ENCODE results near the gene IL26.

IL26 gene

DNA sequence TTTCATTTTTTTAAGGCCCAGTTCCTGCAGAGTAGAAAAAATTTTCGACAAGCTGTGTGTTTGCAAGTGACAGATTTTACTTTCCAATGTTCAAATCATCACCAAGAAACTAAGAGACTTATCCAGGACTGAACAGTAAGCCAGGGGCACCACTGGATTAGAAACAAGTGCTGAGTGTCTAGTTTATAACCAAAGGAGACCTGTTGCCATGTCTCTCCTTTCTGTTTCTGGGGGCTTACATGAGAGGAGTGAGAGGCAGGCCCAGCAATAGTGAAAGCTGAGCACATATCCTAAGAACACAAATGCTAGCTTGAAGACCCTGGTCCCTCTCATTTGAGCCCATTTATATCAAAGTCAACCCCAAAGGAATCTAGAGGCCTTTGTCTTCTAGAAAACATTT is 69.0 kb downstream of the IL26 start:
- TF ChIP-seq, protein P1, sequence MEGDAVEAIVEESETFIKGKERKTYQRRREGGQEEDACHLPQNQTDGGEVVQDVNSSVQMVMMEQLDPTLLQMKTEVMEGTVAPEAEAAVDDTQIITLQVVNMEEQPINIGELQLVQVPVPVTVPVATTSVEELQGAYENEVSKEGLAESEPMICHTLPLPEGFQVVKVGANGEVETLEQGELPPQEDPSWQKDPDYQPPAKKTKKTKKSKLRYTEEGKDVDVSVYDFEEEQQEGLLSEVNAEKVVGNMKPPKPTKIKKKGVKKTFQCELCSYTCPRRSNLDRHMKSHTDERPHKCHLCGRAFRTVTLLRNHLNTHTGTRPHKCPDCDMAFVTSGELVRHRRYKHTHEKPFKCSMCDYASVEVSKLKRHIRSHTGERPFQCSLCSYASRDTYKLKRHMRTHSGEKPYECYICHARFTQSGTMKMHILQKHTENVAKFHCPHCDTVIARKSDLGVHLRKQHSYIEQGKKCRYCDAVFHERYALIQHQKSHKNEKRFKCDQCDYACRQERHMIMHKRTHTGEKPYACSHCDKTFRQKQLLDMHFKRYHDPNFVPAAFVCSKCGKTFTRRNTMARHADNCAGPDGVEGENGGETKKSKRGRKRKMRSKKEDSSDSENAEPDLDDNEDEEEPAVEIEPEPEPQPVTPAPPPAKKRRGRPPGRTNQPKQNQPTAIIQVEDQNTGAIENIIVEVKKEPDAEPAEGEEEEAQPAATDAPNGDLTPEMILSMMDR (IDR thresholded peaks at IDR 0.05; ENCODE audit: insufficient read depth, low read length) = no peak
- TF ChIP-seq, protein P2, sequence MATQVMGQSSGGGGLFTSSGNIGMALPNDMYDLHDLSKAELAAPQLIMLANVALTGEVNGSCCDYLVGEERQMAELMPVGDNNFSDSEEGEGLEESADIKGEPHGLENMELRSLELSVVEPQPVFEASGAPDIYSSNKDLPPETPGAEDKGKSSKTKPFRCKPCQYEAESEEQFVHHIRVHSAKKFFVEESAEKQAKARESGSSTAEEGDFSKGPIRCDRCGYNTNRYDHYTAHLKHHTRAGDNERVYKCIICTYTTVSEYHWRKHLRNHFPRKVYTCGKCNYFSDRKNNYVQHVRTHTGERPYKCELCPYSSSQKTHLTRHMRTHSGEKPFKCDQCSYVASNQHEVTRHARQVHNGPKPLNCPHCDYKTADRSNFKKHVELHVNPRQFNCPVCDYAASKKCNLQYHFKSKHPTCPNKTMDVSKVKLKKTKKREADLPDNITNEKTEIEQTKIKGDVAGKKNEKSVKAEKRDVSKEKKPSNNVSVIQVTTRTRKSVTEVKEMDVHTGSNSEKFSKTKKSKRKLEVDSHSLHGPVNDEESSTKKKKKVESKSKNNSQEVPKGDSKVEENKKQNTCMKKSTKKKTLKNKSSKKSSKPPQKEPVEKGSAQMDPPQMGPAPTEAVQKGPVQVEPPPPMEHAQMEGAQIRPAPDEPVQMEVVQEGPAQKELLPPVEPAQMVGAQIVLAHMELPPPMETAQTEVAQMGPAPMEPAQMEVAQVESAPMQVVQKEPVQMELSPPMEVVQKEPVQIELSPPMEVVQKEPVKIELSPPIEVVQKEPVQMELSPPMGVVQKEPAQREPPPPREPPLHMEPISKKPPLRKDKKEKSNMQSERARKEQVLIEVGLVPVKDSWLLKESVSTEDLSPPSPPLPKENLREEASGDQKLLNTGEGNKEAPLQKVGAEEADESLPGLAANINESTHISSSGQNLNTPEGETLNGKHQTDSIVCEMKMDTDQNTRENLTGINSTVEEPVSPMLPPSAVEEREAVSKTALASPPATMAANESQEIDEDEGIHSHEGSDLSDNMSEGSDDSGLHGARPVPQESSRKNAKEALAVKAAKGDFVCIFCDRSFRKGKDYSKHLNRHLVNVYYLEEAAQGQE (IDR thresholded peaks at IDR 0.05; ENCODE audit: insufficient replicate concordance, low read depth) = no peak
- TF ChIP-seq POLR2AphosphoS5 (IDR thresholded peaks at IDR 0.05; ENCODE audit: low read depth) (no peak), SPI1 (IDR thresholded peaks at IDR 0.05; ENCODE audit: borderline replicate concordance, low read depth) (no peak), GABPA (IDR thresholded peaks at IDR 0.05; ENCODE audit: low read depth) (no peak)
- Histone ChIP-seq H3K27me3 (ENCODE audit: insufficient read depth, poor library complexity, severe bottlenecking) (peaks cover 3% of the 10 kb centered on the region), H3K4me3 (replicated peaks; ENCODE audit: insufficient read depth, low read length) (no peak overlapping the region), H3K27ac (replicated peaks) (no peak overlapping the region)
- no peak for DNase-seq (ENCODE audit: low read depth in 1 of 2, low spot score in 1 of 2)

DNA sequence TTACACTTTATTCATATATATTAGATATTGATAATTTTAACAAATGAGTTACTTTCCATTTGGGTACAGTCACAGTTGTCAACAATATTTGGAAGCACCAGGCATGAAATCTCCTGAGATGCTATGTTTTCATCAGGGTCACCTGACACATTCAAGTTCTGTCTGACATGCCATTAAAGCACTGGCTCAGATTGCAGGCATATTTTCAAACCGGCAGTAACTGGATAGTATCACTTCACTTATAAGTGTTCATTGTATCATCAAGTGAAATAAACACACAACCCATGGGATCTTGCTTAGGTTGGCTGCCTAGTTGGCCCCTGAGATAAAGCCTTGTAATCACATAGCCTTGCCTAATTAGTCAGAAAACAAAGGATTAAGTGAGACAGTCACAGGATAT is 70.8 kb downstream of the IL26 start:
- peaks cover 3% of the 10 kb centered on the region for H3K27me3 ChIP-seq (ENCODE audit: insufficient read depth, poor library complexity, severe bottlenecking)
- TF ChIP-seq GABPA (IDR thresholded peaks at IDR 0.05; ENCODE audit: low read depth) = no peak
- TF ChIP-seq, protein P1 (IDR thresholded peaks at IDR 0.05; ENCODE audit: insufficient read depth, low read length) = no peak
- no peak for TF ChIP-seq SPI1 (IDR thresholded peaks at IDR 0.05; ENCODE audit: borderline replicate concordance, low read depth)
- TF ChIP-seq, protein P2 (IDR thresholded peaks at IDR 0.05; ENCODE audit: insufficient replicate concordance, low read depth) = no peak
- no peak for TF ChIP-seq POLR2AphosphoS5 (IDR thresholded peaks at IDR 0.05; ENCODE audit: low read depth)
- no peak for DNase-seq (ENCODE audit: low read depth in 1 of 2, low spot score in 1 of 2)
- H3K4me3 ChIP-seq (replicated peaks; ENCODE audit: insufficient read depth, low read length) = no peak overlapping the region
- no peak overlapping the region for H3K27ac ChIP-seq (replicated peaks)

Measured in HL-60 (cell line).